Ishikawa (cell line): ENCODE results near the gene ACTRT2.

Experiments
- CEBPB ChIP-seq: IDR thresholded peaks from 2 replicates; pipeline ENCODE4 v1.6.1; 2012
- CREB1 ChIP-seq: IDR thresholded peaks from 2 replicates; pipeline ENCODE4 v1.6.1; 2012; ENCODE audit warnings: low read depth
- EGR1 ChIP-seq: IDR thresholded peaks from 2 replicates; pipeline ENCODE4 v1.6.1; 2012
- EP300 ChIP-seq: IDR thresholded peaks from 2 replicates; pipeline ENCODE4 v1.6.1; 2012; ENCODE audit warnings: borderline replicate concordance
- FOXM1 ChIP-seq: IDR thresholded peaks from 2 replicates; pipeline ENCODE4 v1.6.1; 2012; ENCODE audit warnings: low read depth, borderline replicate concordance
- MAX ChIP-seq: IDR thresholded peaks from 2 replicates; pipeline ENCODE4 v1.6.1; 2012
- NFIC ChIP-seq: IDR thresholded peaks from 2 replicates; pipeline ENCODE4 v1.6.1; 2012
- RAD21 ChIP-seq: IDR thresholded peaks from 2 replicates; pipeline ENCODE4 v1.6.1; 2012; ENCODE audit warnings: low read depth
- REST ChIP-seq: IDR thresholded peaks from 2 replicates; pipeline ENCODE4 v1.6.1; 2012; ENCODE audit warnings: low read depth, mild to moderate bottlenecking
- TAF1 ChIP-seq: IDR thresholded peaks from 2 replicates; pipeline ENCODE4 v1.6.1; 2012; ENCODE audit warnings: low read depth, mild to moderate bottlenecking
- TCF12 ChIP-seq: IDR thresholded peaks from 2 replicates; pipeline ENCODE4 v1.6.1; 2012; ENCODE audit warnings: low read depth
- TEAD4 ChIP-seq: IDR thresholded peaks from 2 replicates; pipeline ENCODE4 v1.6.1; 2012
- USF1 ChIP-seq: IDR thresholded peaks from 2 replicates; pipeline ENCODE4 v1.6.1; 2012
- YY1 ChIP-seq: IDR thresholded peaks from 2 replicates; pipeline ENCODE4 v1.6.1; 2012; ENCODE audit warnings: low read depth
- ZBTB7A ChIP-seq: IDR thresholded peaks from 2 replicates; pipeline ENCODE4 v1.6.1; 2012; ENCODE audit warnings: low read depth

ACTRT2 gene

GRCh38 chr1:3070644-3071564 lies 49.6 kb downstream of the ACTRT2 start:
- TF ChIP-seq RAD21 (no peak), EGR1 (no peak), REST (no peak), NFIC (no peak), TEAD4 (no peak), USF1 (no peak), ZBTB7A (no peak), CEBPB (no peak), EP300 (no peak), FOXM1 (no peak), TAF1 (no peak), TCF12 (no peak), MAX (no peak), CREB1 (no peak), YY1 (no peak)

- TF ChIP-seq RAD21 (no peak), TAF1 (no peak), TCF12 (no peak)
Measured at GRCh38 chr1:3071565-3072390, 50.5 kb downstream of the ACTRT2 start.
